Activated CD8-positive, alpha-beta memory T cell treated with anti-CD3 and anti-CD28 coated beads, Interleukin-2, amount 50 U/mL, for 1 hour (primary cell): ENCODE measurements around the gene PLEKHA8.

ENCODE experiments used
- DNase-seq: peaks from one replicate; pipeline ENCODE4 v3.0.0-alpha.2; 2020; ENCODE audit errors: extremely low read depth

The PLEKHA8 gene

DNA sequence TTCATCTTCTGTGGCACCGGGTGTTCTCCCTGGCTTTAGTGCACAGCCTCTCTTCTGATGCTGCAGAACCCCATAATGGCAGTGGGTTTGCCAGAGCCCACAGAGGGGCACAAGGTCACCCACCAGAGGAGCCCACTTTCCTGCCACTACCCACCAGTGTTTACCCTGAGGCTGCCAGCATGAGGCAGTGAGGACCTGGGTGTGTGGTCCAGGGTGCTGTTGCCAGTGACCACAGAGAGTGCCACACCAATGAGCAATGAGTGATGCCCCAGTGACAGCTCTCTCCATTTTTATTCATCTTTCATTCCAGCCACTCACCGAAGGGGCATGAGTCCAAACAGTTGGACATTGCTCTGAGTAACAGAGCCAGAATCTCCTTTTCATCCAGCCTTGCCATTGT is 141.4 kb downstream of the PLEKHA8 start:
- DNase-seq: no peak

DNA sequence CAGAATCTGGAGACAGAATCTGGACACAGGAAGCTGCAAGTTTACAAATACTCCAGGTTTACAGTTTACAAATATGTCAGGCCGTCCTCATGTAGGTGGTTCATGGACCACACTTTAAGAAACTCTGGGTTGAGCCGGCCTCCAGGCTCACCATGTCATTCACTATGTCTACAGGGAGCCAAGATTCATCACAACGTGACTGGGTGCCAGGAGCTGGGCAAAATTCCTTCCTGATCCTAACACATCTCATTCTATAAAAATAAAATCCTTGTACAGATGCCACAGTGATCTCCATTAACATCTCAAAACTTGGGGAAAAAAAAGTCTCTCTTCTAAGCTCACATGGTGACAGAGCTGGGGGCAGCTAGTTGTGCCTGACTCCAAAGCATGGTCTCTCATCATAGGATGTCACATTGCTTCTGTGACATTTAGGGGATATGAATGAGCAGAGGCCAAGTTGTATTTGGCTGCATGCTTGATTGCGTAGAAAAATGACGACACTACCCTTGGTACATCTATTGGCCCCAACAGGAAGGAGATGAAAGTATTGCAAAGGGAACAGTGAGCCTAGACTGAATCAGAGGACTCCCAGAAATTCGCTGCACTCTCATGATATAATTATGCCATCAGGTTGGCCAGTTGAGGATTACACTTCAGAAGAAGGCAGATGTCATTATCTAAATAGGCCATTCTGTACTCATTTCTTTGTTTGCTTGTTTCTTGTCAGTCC is 142.4 kb downstream of the PLEKHA8 start:
- DNase-seq: no peak

DNA sequence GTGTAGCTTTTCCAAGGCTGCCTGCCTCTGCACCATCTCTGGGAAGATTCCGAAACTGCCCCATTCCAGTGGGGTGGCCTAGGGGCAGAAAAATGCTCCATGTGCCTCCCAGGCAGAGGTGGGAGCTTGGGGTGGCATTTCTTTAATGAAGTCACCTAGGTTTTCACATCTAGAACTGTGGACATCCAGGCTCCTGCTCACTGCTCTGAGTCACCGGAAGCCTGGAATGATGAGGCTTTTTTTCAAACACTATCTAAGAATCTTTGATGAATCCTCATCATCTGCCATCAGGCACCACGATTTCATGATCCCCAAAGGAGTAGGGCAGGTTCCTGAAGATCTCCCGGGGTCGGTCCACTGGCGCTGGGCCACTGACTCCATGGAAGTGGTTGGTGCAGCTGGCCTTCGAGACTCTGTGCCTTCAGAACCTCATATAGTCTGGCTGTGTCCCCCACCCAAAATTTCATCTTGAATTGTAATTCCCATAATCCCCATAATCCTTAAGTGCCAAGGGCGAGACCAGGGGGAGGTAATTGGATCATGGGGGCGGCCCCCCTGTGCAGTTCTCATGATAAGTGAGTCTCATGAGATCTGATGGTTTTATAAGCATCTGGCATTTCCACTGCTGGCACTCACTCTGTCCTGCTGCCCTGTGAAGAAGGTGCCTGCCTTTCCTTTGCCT is 143.7 kb downstream of the PLEKHA8 start:
- DNase-seq: no peak

DNA sequence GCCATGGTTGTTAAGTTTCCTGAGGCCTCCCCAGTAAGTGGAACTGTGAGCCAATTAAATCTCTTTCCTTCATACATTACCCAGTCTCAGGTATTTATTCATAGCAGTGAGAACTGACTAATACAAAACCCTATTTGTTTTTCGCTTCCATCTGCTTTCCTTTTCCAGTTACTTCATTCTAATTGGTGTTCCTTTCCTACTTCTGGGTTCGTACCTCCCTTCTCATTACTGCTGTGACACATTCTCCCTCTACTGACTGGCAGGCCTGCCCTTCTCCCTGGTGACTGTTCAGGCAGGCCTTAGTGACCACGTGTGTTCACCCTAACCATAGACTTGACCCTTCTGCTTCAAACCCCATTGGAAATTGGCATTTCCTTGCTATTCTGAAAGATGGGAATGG is 144.2 kb downstream of the PLEKHA8 start:
- DNase-seq: no peak

DNA sequence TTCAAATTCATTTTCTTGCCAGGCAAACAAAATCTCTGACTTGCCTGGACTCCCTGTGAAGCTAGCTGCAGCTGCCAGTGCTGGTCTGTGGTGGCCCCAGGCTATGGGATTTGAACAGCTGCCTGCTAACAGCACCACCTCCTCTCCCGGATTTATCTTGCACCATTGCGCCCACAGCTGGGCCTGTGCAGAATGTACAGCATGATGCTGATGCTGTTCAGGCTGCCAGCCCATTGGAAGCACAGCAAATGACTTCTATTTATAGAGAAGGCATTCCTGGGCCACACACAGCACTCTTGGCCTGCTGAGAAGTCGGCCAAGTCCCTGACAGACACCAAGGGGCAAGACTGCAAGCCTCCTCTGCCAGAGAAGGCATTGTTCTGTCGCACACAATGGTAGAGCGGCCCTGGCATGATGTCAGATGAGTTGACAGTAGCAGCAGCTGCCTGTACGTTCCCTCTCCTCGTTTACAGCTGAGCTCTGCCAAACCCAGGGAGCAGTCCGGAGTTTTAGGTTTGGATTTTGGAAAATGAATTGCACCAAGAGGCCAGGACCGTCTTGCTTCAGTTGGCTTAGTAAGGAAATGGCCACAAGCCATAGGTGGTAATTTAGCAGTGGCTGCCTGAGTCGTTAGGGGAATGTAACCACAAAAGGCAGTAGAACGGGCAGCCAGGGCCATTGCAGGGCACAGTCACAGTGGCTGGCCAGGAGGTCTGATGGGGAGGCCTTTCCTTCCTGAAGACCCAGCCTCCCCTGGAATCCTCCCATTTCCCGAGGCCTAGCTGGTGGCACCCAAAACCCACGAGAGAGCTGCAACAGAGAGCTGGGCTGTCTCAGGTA is 145.1 kb downstream of the PLEKHA8 start:
- no peak for DNase-seq

DNA sequence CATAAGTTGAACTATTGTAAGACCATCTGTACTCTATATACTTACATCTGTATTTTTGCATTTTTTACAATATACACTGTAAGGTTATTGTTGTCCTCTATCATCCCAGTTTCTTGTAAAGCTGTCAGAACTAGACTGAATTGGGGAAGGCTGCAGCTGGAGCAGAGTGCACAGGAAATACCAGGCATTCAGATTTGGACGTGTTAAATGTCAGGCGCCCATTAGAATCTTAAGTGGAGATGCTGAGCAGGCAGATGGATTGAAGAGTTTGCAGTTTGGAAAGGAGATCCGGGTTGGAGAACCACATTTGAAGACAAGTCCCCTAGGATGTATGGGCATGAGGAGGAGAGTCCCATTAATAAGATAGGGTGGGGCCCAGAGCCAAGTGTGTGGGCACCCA is 147.0 kb downstream of the PLEKHA8 start:
- no peak for DNase-seq

DNA sequence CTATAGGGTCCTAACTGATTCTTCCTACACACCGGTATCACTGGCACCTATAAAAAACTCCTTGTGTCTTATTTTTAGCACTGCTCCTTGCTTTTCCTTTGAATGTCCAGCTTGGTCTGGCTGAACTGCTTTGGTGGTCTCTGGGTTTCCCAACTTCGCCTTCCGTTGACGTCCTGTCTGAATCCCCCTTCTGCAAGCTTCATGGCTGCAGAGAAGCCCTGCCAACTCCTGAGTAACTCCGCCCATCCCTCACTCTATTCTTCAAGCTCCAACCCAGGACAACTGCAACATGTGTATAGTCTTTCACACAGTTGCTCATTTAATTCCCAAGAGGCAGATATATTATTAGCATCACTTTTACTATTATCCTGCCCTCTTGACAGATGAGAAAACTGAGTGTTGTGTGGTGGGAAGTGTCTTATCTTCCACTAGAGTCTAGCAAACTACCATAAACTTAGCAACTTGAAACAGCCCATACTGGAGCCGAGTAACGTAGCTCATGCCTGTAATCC is 147.5 kb downstream of the PLEKHA8 start:
- DNase-seq: no peak

DNA sequence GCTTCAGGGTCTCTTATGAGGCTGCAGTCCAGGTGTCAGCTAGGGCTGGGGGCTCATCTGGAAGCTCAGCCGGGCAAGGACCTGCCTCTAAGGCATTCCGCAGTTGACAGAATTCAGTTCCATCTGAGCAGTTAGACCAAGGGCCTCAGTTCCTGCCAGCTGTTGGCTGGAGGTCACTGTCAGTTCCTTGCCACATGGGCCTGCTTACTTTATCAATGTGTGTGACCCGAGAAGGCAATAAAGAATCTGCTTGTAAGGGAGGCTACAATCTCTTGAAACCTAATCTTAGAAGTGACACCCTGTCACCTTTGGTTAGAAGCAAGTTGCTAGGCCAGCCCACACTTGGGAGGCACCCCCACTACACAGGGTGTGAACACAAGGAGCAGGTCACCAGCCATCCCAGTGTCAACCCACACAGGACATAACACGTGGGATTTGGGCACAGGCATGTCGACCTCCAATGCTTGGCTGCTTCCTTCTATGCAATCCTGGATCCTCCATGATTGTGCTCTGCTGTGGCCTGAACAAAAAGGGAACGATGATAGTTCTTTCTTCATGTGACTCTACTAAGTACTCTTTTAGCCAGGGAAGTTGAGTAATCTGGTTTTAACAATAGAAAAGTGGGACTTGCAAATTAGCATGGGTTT is 148.4 kb downstream of the PLEKHA8 start:
- no peak for DNase-seq

DNA sequence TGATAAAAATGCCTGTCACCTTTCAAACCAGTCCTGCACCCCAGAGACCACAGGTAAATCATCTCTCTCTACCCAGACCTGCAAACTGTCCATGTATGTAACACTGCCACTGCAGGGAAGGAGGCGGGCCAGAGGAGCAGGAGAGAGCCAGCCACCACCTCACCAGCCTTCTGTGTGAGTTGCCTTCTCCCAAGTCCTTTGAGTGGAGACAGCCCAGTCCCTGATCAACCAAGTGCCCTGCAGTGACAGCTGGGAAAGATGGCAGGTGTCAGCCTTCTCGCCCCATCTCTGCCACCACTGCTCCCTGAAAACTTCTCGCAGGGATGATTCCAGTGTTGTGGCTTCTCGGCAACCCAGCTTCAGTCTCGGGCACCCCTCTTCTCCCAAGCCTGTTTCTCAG is 149.0 kb downstream of the PLEKHA8 start:
- DNase-seq: no peak

DNA sequence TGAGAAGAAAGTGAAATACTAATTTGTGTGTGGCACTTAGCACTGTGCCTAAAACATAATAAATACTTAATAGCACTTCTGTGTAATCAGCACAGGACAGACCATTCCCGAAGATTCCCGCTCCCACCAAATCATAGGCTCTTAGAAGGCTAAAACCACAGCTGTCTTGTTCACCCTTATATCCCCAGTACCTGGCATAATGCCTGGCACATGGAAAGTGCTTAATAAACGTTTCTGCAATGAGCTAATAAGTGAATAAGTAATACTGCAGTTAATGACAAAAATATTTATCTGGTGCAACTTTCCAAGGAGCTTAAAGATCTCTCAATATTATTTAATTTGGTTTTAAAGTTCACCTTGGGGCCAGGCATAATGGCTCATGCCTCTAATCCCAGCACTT is 149.8 kb downstream of the PLEKHA8 start:
- no peak for DNase-seq

DNA sequence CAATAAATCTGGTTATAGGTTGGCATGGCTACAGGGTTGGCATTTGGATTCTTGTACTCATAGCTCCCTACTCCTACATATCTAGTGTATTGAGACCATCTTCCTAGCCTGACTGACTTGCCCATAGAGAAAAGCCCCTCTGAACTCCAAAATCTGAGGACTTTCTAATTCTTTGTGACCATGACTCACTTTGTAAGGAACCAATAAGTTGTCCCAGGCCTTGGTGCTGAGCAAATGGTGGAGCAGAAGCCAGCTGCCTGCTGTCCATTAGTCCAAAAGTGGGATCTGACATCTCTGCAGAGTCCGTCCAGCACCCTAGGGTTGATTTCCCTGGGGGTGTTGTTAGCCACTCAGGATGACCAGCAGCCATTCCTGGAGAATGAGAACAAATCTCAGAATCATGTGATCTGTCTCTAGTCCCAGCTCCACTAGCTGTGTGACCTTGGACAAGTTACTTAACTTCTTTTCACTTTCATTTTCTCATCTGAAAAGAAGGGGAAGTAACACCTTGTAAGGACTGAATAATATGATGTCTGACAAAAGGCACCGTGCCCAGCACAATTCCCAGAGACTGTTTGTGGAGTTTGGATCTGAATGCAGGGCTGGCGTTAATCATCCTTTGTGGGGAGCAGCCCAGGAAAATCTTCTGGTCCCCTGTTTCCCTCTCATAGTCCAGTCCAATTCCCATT is 150.7 kb downstream of the PLEKHA8 start:
- DNase-seq: no peak
